Ovary (tissue), 3 donors: ENCODE results near the gene RBM15.

Experiments
- CTCF ChIP-seq, 3 donors: fragments of 450-650 bp in 2 of 3; fragments of 200-600 bp in 1 of 3; IDR thresholded peaks; one replicate each; pipeline versions ENCODE4 v1.5.1 to v1.8.0; 2016 to 2022; ENCODE audit warnings: antibody characterized with exemption in 3 of 3, mild to moderate bottlenecking in 1 of 3
- POLR2A ChIP-seq: fragments of 450-650 bp; IDR thresholded peaks from one replicate; pipeline ENCODE4 v1.6.1; 2017; ENCODE audit warnings: antibody characterized with exemption, mild to moderate bottlenecking, moderate library complexity
- donor health status: DM: no; HTN: no; CAD: no.

DNA sequence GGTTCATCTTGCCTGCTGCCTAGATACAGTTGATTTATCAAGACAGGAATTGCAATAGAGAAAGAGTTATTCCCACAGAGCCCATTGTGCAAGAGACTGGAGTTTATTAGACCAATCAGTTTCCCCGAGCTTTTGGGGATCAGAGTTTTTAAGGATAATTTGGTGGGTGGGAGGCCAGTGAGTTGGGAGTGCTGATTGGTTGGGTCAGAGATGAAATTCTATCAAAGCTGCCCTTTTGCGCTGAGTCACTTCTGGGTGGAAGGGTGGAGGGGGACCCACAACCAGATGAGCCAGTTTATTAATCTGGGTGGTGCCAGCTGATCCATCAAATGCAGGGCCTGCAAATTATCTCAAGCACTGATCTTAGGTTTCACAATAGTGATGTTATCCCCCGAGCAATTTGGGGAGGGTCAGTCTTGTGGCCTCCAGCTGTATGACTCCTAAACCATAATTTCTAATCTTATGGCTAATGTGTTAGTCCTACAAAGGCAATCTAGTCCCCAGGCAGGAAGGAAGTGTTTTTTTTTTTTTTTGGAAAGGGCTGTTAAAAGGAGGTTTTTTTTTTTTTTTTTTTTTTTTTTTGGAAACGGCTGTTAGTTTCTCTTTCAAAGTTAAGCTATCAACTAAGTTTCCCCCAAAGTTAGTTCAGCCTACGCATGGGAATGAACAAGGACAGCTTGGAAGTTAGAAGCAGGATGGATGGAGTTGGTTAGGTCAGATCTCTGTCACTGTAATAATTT is 44.2 kb downstream of the RBM15 start:
- TF ChIP-seq CTCF (IDR thresholded peaks at IDR 0.05), result no peak
- TF ChIP-seq POLR2A, result no peak
